Measurements from ENCODE around the gene ALDH1A2.
A peak's percentile ranks its signal among the peaks of the same experiment; 100 is the strongest.

ALDH1A2 gene

DNA sequence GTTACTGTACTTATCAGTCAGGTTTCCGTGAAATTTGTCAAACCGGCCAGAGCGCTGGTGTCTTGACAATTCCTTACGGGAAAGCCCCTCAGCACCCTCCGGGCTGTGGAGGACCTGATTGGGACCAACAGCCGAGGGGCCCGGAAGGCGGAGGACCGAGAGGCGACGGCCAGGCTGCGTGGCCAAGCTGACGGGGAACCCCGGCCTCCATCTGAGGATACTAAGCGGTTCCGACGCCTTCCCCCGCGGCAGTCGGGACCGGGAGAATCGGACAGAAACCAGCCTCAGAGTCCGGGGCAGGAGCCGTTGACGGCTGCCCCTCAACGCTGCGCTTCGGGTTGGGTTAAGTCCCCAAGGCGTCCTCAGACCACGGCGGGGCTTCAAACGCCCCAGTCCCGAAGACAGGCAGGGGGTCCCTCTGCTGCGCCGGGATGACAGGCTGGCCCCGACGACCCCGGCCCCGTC lies 499 bp downstream of the ALDH1A2 start:
- H3K27me3 ChIP-seq (ENCODE audit: control insufficient read depth, insufficient read depth, low read length): peaks cover 86% of the 10 kb centered on the region
- H3K4me3 ChIP-seq (ENCODE audit: low read length): peak overlapping the region; percentile 50
- no peak overlapping the region for H3K9ac ChIP-seq (ENCODE audit: low read length)
- H3K27ac ChIP-seq (ENCODE audit: low read length): no peak overlapping the region
- H3K4me1 ChIP-seq (ENCODE audit: control insufficient read depth, low read depth, low read length): peaks cover 8% of the 10 kb centered on the region
- no peaks in the 10 kb centered on the region for H3K36me3 ChIP-seq (ENCODE audit: control insufficient read depth, low read depth, low read length)
- H3K9me3 ChIP-seq (ENCODE audit: control insufficient read depth, low read depth, low read length): no peaks in the 10 kb centered on the region

DNA sequence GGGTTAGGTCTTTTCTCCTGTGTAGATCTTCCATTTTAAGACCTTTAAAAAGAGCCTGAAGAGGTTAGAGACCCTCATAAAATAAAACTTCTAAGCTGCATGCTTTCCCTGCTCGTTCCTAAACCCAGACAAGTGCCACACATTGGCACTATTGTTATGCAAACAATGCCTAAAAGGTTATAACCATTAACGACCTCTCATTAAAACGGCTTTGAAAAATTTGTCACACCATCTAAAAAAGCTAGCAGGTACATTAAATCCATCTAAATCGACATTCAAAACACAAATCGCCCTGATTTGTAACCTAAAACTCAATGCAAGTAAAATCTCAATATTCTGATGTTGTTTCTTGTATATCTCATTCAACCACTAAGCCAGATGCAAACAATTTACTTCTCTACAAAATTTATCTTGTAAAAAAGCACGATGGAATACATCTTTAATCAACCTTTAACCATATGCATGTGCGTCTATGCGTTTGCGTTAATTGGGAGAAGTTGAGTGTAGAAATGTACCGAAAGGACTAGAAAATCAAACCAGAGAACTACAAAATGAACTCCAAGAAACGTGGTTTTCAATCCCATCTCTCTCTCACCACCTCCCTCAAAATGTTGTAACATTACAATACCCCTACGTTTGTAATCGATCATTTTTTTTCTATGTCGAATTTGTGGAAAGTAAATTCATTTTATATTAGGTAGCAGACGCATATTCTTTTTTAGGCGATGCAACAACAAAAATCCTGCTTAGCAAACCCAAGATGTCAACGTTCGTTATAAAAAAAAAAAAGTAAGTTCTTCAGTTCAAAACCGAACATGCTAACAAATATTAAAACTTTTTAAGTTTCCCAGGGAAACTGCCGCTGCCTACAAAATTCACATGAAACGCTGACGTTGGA lies 1.2 kb downstream of the ALDH1A2 start:
- peaks cover 8% of the 10 kb centered on the region for H3K4me1 ChIP-seq (ENCODE audit: control insufficient read depth, low read depth, low read length)
- H3K36me3 ChIP-seq (ENCODE audit: control insufficient read depth, low read depth, low read length): no peaks in the 10 kb centered on the region
- no peak overlapping the region for H3K27ac ChIP-seq (ENCODE audit: low read length)
- peak overlapping the region; percentile 50 for H3K4me3 ChIP-seq (ENCODE audit: low read length)
- peaks cover 86% of the 10 kb centered on the region for H3K27me3 ChIP-seq (ENCODE audit: control insufficient read depth, insufficient read depth, low read length)
- no peaks in the 10 kb centered on the region for H3K9me3 ChIP-seq (ENCODE audit: control insufficient read depth, low read depth, low read length)
- no peak overlapping the region for H3K9ac ChIP-seq (ENCODE audit: low read length)

DNA sequence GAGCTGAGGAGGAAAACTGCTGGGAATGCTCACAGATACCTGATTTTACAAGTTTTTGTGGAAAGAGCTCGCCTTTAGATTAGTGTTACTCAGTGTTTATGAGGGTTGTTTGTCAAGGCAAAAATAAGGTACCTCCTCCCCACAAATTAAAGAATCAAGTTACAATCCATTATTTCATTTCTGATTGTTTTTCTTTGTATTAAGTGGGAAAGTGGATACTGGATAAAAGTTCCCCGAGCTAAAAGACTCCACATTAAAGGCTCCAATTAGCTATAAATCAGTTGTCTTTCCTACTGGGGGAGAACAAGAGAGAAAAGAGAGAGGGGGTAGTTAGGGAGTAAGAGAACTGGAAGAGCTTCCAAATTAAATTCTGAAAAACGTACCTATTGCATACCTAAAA lies 1.9 kb downstream of the ALDH1A2 start:
- Histone ChIP-seq H3K4me1 (ENCODE audit: control insufficient read depth, low read depth, low read length) (peaks cover 8% of the 10 kb centered on the region), H3K9me3 (ENCODE audit: control insufficient read depth, low read depth, low read length) (no peaks in the 10 kb centered on the region), H3K9ac (ENCODE audit: low read length) (no peak overlapping the region), H3K4me3 (ENCODE audit: low read length) (no peak overlapping the region), H3K27me3 (ENCODE audit: control insufficient read depth, insufficient read depth, low read length) (peaks cover 93% of the 10 kb centered on the region), H3K27ac (ENCODE audit: low read length) (no peak overlapping the region), H3K36me3 (ENCODE audit: control insufficient read depth, low read depth, low read length) (no peaks in the 10 kb centered on the region)

DNA sequence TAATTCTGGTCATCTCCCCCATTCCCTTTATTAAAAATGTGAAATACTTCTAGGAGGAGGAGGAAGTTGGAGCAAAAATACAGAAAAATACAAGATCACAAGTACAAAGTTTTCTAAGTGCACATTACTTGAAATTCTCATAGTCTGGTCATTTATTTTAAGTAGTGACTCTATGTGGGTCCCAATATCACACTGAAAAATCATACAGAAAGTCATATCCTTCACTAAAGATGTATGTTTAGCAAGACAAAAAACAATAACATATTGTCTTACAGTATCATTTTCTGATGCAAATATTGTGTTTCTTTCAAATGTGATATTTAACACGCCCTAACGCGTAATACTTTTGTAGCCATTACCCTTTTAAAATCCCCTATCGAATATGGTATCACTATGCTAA lies 2.5 kb downstream of the ALDH1A2 start:
- Histone ChIP-seq H3K4me3 (ENCODE audit: low read length) (no peak overlapping the region), H3K27ac (ENCODE audit: low read length) (no peak overlapping the region), H3K9me3 (ENCODE audit: control insufficient read depth, low read depth, low read length) (no peaks in the 10 kb centered on the region), H3K27me3 (ENCODE audit: control insufficient read depth, insufficient read depth, low read length) (peaks cover 89% of the 10 kb centered on the region), H3K36me3 (ENCODE audit: control insufficient read depth, low read depth, low read length) (no peaks in the 10 kb centered on the region), H3K4me1 (ENCODE audit: control insufficient read depth, low read depth, low read length) (peaks cover 8% of the 10 kb centered on the region), H3K9ac (ENCODE audit: low read length) (no peak overlapping the region)

DNA sequence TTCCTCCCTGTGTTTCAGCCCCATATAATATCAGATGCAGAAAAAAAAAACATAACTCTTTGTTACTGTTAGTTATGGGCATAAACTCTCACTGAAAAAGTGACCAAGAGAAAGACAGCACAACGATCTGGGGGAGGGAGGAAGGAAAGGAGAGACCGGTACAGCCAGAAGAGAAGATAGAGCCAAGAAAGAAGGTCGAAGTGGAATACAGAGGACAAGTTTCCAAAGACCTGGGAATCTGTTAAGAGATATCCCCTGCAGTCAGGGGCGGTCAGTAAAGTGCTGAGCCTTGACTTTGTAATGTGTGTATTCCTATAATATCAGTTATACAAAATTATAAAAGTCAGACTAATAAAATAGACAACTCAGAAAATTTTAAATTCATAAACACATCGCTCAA lies 3.3 kb downstream of the ALDH1A2 start:
- H3K36me3 ChIP-seq (ENCODE audit: control insufficient read depth, low read depth, low read length): no peaks in the 10 kb centered on the region
- H3K27me3 ChIP-seq (ENCODE audit: control insufficient read depth, insufficient read depth, low read length): peaks cover 81% of the 10 kb centered on the region
- H3K27ac ChIP-seq (ENCODE audit: low read length): no peak overlapping the region
- H3K4me1 ChIP-seq (ENCODE audit: control insufficient read depth, low read depth, low read length): peaks cover 8% of the 10 kb centered on the region
- no peak overlapping the region for H3K9ac ChIP-seq (ENCODE audit: low read length)
- H3K9me3 ChIP-seq (ENCODE audit: control insufficient read depth, low read depth, low read length): no peaks in the 10 kb centered on the region
- H3K4me3 ChIP-seq (ENCODE audit: low read length): no peak overlapping the region

DNA sequence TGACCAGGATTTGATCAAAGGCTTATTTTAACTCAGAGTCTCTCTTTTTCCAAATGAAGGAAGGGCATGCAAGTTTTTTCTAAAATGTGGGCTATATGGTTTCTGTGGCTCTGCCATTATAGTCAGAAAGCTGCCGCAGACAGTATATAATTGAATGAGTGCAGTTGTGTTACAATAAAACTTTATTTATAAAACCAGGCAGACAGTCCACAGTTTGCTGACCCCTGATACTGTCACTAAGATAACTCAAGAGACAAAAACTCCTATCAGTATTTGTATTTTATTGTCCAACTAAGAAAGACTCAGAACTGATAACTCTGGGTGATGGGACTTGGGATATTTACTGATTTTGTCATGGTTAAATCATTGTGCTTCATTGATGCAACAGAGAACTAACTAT lies 4.9 kb downstream of the ALDH1A2 start:
- H3K27me3 ChIP-seq (ENCODE audit: control insufficient read depth, insufficient read depth, low read length): peaks cover 73% of the 10 kb centered on the region
- H3K4me1 ChIP-seq (ENCODE audit: control insufficient read depth, low read depth, low read length): peaks cover 8% of the 10 kb centered on the region
- no peak overlapping the region for H3K9ac ChIP-seq (ENCODE audit: low read length)
- no peaks in the 10 kb centered on the region for H3K9me3 ChIP-seq (ENCODE audit: control insufficient read depth, low read depth, low read length)
- H3K4me3 ChIP-seq (ENCODE audit: low read length): no peak overlapping the region
- no peak overlapping the region for H3K27ac ChIP-seq (ENCODE audit: low read length)
- H3K36me3 ChIP-seq (ENCODE audit: control insufficient read depth, low read depth, low read length): no peaks in the 10 kb centered on the region

DNA sequence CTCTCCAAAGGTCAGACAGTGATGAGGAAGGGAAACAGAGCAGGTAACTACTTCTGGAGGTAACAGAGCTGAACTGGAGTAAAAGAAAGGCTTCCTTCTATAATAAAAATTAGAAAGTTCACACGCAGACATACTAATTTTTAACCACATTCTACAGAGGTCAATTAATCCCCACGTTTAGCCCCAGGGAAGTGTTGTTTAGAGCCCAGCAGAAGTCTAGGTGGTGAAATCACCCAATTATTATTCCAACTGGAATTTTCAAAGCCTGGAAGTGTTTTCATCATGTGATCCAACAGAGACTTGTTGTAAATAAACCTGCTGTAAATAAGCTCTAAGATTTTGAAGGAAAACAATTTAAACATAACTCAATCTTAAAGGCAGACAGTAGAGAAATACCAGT lies 6.8 kb downstream of the ALDH1A2 start:
- peaks cover 63% of the 10 kb centered on the region for H3K27me3 ChIP-seq (ENCODE audit: control insufficient read depth, insufficient read depth, low read length)
- H3K9ac ChIP-seq (ENCODE audit: low read length): no peak overlapping the region
- no peaks in the 10 kb centered on the region for H3K36me3 ChIP-seq (ENCODE audit: control insufficient read depth, low read depth, low read length)
- no peaks in the 10 kb centered on the region for H3K4me1 ChIP-seq (ENCODE audit: control insufficient read depth, low read depth, low read length)
- H3K9me3 ChIP-seq (ENCODE audit: control insufficient read depth, low read depth, low read length): no peaks in the 10 kb centered on the region
- no peak overlapping the region for H3K4me3 ChIP-seq (ENCODE audit: low read length)
- H3K27ac ChIP-seq (ENCODE audit: low read length): no peak overlapping the region

DNA sequence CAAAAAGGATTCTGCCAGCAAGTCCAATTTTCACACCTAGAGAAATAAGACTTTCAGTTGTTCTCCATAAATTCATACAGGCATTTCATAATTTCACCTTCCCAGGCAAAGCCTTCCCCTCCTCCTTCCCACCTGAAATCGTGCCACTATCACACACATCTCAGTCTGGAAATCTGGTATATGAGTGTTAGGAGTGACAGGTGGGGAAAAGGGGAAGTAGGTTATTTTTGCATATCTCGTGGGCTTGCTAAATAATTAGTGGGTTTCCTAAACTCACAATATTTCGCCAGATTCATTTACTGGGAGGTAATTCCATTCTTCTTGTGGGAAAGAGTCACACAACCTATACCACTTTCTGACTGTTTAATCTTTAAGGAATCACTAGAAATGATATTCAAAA lies 7.4 kb downstream of the ALDH1A2 start:
- Histone ChIP-seq H3K4me3 (ENCODE audit: low read length) (no peak overlapping the region), H3K9ac (ENCODE audit: low read length) (no peak overlapping the region), H3K4me1 (ENCODE audit: control insufficient read depth, low read depth, low read length) (no peaks in the 10 kb centered on the region), H3K36me3 (ENCODE audit: control insufficient read depth, low read depth, low read length) (no peaks in the 10 kb centered on the region), H3K27me3 (ENCODE audit: control insufficient read depth, insufficient read depth, low read length) (peaks cover 57% of the 10 kb centered on the region), H3K9me3 (ENCODE audit: control insufficient read depth, low read depth, low read length) (no peaks in the 10 kb centered on the region), H3K27ac (ENCODE audit: low read length) (no peak overlapping the region)

DNA sequence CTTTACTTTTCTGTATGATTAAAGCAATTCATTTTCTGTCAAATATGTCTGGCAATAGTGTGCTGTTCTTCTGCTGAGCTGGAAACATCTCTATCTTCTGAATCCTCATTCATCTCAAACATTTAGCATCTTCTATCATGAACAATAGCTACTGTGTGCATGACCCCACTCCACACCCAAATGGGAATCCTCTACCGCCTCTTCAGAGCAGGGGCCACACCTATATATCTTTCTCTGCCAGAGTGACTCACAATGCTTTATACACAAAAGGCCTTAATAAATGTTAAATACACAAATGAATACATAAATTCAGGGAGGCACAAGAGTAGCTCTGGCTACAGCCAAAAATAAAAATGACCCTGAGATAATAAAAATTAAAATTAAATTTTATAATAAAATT lies 8.0 kb downstream of the ALDH1A2 start:
- no peak overlapping the region for H3K27ac ChIP-seq (ENCODE audit: low read length)
- peaks cover 52% of the 10 kb centered on the region for H3K27me3 ChIP-seq (ENCODE audit: control insufficient read depth, insufficient read depth, low read length)

DNA sequence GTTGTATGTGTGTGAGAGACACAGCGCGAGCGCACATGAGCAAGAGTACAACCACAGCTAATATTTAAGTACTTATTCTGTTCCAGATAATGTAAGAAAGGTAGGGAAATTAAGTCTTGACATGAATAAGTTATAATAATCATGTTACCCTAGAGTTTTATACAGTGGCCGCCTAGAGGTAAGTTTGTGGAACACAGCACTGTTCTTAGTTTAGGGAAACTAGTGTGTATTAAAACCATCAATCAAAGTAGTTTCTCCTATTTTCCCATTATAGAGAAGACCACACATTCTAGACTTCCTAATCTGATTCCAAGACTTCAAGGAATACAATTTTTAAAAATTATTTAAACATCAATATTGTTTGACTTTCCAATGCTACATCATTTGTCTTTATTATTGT lies 9.5 kb downstream of the ALDH1A2 start:
- Histone ChIP-seq H3K27me3 (ENCODE audit: control insufficient read depth, insufficient read depth, low read length) (peaks cover 46% of the 10 kb centered on the region), H3K4me1 (ENCODE audit: control insufficient read depth, low read depth, low read length) (peaks cover 10% of the 10 kb centered on the region), H3K9ac (ENCODE audit: low read length) (no peak overlapping the region), H3K4me3 (ENCODE audit: low read length) (no peak overlapping the region), H3K9me3 (ENCODE audit: control insufficient read depth, low read depth, low read length) (no peaks in the 10 kb centered on the region), H3K27ac (ENCODE audit: low read length) (no peak overlapping the region), H3K36me3 (ENCODE audit: control insufficient read depth, low read depth, low read length) (no peaks in the 10 kb centered on the region)

More for the DNA sequence above, 8.0 kb downstream of the ALDH1A2 start:
- no peaks in the 10 kb centered on the region for H3K4me1 ChIP-seq (ENCODE audit: control insufficient read depth, low read depth, low read length)
- no peaks in the 10 kb centered on the region for H3K36me3 ChIP-seq (ENCODE audit: control insufficient read depth, low read depth, low read length)
- no peak overlapping the region for H3K9ac ChIP-seq (ENCODE audit: low read length)
- no peaks in the 10 kb centered on the region for H3K9me3 ChIP-seq (ENCODE audit: control insufficient read depth, low read depth, low read length)
- H3K4me3 ChIP-seq (ENCODE audit: low read length): no peak overlapping the region

DNA sequence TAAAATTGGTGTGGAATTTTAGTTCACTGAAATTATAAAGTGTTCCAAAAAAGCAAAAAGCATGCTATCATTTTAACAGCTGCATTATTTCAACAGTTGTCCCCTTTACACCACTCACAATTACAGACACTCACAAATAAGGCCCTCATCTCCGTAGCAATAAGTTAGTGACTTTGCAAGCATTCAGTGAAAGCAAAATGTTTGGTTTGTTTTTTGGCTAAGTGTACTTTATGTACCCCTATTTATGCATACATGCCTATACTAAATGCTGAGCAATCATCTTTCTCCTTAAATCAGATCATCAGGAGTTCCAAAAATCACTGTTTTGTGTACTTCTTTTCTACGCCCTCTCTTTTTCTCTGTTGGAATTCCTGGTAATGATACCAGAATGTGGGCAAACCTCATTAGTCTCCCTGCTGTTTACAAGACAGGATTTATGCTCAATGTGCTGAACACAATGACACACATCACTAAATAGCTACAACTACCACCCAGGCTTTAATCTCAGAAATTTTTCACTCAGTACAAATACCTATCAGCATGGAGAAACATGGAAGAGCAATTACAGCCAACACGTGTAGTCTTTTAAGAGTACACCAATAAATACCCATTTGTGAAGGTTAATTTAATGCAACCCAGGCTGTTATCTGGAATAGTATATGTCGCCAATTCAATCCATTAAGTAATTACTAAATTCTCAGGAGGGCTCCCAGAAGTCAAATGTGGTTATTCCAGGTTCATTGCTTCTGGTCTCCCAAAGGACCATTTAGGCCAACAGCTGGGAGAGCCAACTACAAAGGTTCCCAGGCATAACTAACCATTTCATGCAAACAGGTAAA lies 12.0 kb downstream of the ALDH1A2 start:
- H3K27ac ChIP-seq (ENCODE audit: low read length): no peak overlapping the region
- no peaks in the 10 kb centered on the region for H3K36me3 ChIP-seq (ENCODE audit: control insufficient read depth, low read depth, low read length)
- no peaks in the 10 kb centered on the region for H3K9me3 ChIP-seq (ENCODE audit: control insufficient read depth, low read depth, low read length)
- no peak overlapping the region for H3K4me3 ChIP-seq (ENCODE audit: low read length)
- H3K9ac ChIP-seq (ENCODE audit: low read length): no peak overlapping the region
- H3K27me3 ChIP-seq (ENCODE audit: control insufficient read depth, insufficient read depth, low read length): peaks cover 44% of the 10 kb centered on the region
- peaks cover 30% of the 10 kb centered on the region for H3K4me1 ChIP-seq (ENCODE audit: control insufficient read depth, low read depth, low read length)

Data from iPS-18a (cell line).